ENCODE results near the gene OTULIN. TPM values are rescaled to one million over a fixed set of nuclear protein-coding genes. Genes with fewer than 3 reads are reported as not detected.

The OTULIN gene
- total RNA-seq, 1 donor from 2014 or later = 32.1 TPM

GRCh38 chr5:14738050-14738449, 73.5 kb downstream of the OTULIN start:
- DNase-seq (ENCODE audit: low spot score) (no peak), ATAC-seq (no peak)

- ATAC-seq (no peak), DNase-seq (ENCODE audit: low spot score) (no peak)
Observed at GRCh38 chr5:14739538-14739937, 75.0 kb downstream of the OTULIN start.

DNA sequence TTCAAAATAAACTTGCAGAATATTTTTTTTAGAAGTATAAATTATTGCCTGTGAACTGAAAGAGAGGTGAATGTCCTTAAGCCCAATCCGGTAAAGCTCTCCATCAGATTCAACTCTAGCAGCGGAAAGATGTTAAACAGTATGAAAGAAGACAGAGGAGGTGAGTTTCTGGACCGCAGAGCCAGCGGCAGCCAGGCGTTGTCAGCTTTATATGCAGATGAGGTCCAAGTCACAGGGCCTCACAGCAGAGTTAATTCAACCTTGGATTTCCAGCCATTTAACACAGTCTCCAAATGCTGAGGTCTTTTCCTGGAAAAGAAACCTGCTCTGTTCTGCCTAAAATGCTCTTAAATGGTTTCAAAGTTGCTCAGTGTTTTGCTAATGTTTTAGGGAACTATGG, 75.5 kb downstream of the OTULIN start:
- ATAC-seq (no peak), DNase-seq (ENCODE audit: low spot score) (no peak)

DNA sequence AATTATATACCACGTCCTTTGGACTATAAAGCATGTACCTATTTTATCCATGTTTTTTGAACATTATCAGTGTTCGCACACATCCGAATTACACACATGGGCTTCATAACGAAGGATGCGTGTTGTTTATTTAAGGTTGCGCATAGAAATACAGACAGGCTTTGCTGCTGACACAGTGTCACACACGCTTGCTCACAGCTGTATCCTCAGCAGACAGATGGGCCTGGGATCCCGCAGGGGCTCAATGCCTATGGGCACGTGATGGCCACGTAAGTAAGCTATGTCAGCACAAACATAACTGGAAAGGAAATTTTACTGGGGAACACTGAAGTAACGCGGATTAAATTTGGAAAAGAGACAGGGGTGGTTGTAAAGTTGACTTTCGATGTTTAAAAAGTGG, 76.6 kb downstream of the OTULIN start:
- ATAC-seq = no peak
- no peak for DNase-seq (ENCODE audit: low spot score)

- DNase-seq (ENCODE audit: low spot score) (no peak), ATAC-seq (no peak)
Observed at GRCh38 chr5:14741801-14742440, 77.4 kb downstream of the OTULIN start.

- DNase-seq (ENCODE audit: low spot score) = no peak
Observed at GRCh38 chr5:14742498-14742897, 78.0 kb downstream of the OTULIN start.

GRCh38 chr5:14743601-14744295, 79.2 kb downstream of the OTULIN start:
- no peak for ATAC-seq
- no peak for DNase-seq (ENCODE audit: low spot score)

More at GRCh38 chr5:14742498-14742897, 78.0 kb downstream of the OTULIN start:
- no peak for ATAC-seq

DNA sequence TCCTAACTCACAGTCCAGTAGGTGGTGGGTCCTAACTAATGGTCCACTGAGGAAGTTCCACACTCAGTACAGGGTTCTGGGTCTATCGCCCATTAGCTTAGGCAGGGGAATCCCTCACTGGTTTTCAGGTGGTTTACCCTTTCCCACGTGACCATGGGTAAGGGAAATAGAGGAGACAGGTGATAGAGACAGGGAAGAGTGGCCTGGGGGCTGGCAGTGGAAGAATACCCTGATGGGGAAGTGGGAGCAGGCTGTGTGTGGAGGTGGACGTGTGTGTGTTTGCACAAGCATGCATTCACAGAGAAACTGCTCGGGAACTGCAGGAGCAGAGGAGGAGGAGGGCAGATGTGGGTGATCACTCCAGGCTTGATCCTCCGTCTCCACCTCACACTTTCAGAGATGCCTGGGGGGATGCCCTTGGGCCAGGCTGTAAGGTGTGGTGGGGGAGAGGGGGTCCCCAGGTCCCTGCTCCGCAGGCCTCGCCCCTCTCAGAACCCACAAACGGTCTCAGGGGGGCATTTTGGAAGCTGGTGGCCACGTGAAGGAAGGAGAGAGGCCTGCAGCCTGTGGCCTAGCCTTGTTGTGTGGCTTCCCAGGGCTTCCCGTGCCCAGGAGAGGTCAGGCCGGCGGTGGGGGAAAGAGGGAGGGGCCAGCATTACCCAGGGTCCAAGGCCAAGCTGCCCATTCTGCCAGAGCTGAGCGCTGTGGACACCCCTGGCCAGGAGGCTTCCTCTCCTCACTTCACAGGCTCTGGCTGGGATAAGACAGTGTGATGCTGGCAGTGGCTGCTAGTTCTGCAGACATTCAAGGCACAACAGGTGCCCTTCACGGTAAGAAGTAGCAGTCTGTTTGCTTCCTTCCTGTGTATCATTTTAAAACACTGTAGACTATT, 80.0 kb downstream of the OTULIN start:
- ATAC-seq = peak; percentile 55

GRCh38 chr5:14745188-14745563, 80.7 kb downstream of the OTULIN start:
- peak; percentile 29 for ATAC-seq
- DNase-seq (ENCODE audit: low spot score) = no peak

More for the DNA sequence above, 80.0 kb downstream of the OTULIN start:
- no peak for DNase-seq (ENCODE audit: low spot score)

GRCh38 chr5:14745753-14746152, 81.2 kb downstream of the OTULIN start:
- no peak for ATAC-seq
- no peak for DNase-seq (ENCODE audit: low spot score)

- ATAC-seq (no peak), DNase-seq (ENCODE audit: low spot score) (no peak)
Observed at GRCh38 chr5:14748180-14748900, 83.8 kb downstream of the OTULIN start.

Other genes starting within 250 kb of the OTULIN start
- 1.4 TPM for gene OTULINL, start 82.9 kb upstream of the OTULIN start, total RNA-seq
- 75.9 TPM for gene ANKH, start 207.1 kb downstream of the OTULIN start, total RNA-seq